Measurements from ENCODE around the gene SORBS1.

DNA sequence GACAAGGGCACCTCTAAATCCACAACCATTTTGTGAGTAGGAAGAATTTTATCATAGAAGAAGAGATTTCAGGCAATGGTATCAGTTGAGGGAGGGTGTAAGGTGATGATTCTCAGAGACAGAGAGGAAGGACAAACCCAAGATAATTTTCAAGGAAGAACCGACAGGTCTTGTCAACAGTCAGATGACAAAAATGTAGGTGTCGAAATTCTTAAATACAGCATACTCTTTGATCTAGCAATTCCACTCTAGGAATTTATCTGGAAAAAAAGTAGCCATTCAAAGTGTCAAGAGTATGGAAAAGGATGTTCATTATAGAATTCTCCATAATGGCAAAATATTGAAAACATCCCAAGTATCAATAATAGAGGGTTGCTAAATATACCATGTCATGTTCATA lies 256.2 kb downstream of the SORBS1 start:
- TF ChIP-seq RAD21 (IDR thresholded peaks at IDR 0.05; ENCODE audit: low read depth) (no peak), TEAD4 (IDR thresholded peaks at IDR 0.05) (no peak), EP300 (IDR thresholded peaks at IDR 0.05; ENCODE audit: borderline replicate concordance) (no peak)
- TF ChIP-seq, protein P1, sequence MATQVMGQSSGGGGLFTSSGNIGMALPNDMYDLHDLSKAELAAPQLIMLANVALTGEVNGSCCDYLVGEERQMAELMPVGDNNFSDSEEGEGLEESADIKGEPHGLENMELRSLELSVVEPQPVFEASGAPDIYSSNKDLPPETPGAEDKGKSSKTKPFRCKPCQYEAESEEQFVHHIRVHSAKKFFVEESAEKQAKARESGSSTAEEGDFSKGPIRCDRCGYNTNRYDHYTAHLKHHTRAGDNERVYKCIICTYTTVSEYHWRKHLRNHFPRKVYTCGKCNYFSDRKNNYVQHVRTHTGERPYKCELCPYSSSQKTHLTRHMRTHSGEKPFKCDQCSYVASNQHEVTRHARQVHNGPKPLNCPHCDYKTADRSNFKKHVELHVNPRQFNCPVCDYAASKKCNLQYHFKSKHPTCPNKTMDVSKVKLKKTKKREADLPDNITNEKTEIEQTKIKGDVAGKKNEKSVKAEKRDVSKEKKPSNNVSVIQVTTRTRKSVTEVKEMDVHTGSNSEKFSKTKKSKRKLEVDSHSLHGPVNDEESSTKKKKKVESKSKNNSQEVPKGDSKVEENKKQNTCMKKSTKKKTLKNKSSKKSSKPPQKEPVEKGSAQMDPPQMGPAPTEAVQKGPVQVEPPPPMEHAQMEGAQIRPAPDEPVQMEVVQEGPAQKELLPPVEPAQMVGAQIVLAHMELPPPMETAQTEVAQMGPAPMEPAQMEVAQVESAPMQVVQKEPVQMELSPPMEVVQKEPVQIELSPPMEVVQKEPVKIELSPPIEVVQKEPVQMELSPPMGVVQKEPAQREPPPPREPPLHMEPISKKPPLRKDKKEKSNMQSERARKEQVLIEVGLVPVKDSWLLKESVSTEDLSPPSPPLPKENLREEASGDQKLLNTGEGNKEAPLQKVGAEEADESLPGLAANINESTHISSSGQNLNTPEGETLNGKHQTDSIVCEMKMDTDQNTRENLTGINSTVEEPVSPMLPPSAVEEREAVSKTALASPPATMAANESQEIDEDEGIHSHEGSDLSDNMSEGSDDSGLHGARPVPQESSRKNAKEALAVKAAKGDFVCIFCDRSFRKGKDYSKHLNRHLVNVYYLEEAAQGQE (IDR thresholded peaks at IDR 0.05; ENCODE audit: low read depth), result no peak

Measured in Ishikawa (cell line).